NB4 (cell line): Measurements from ENCODE around the gene OBSL1.

Experiments
- CTCF ChIP-seq: IDR thresholded peaks from one replicate; pipeline ENCODE4 v1.5.1; 2012; ENCODE audit warnings: low read depth, low read length
- MAX ChIP-seq: IDR thresholded peaks from 2 replicates; pipeline ENCODE4 v1.6.1; 2011; ENCODE audit warnings: low read depth, low read length
- MYC ChIP-seq: IDR thresholded peaks from 2 replicates; pipeline ENCODE4 v1.6.1; 2011; ENCODE audit warnings: low read depth, low read length
- POLR2A ChIP-seq: IDR thresholded peaks from 2 replicates; pipeline ENCODE4 v1.6.1; 2011; ENCODE audit warnings: mild to moderate bottlenecking; ENCODE audit not compliant: insufficient read length; ENCODE audit errors: extremely low read depth

- TF ChIP-seq MYC (no peak), POLR2A (no peak), CTCF (no peak), MAX (no peak)
Measured at GRCh38 chr2:219572237-219573001, 1.1 kb upstream of the OBSL1 start, which contains the start of gene INHA.
